HepG2 (cell line): Measurements from ENCODE around the gene TMEM139. TPM values are rescaled to one million over a fixed set of nuclear protein-coding genes. Genes with fewer than 3 reads are reported as not detected.

ENCODE experiments used
- FOXO1 ChIP-seq: sonication (generic); formaldehyde crosslinking; IDR thresholded peaks from 2 replicates; pipeline ENCODE4 v1.4.0; 2020; ENCODE audit warnings: missing genetic modification reagents
- HNRNPLL ChIP-seq: fragments of 200-400 bp; formaldehyde crosslinking; IDR thresholded peaks from 2 replicates; pipeline ENCODE4 v1.6.1; 2017; ENCODE audit warnings: mild to moderate bottlenecking, low read depth, low read length; ENCODE audit not compliant: poor library complexity, severe bottlenecking
- MIXL1 ChIP-seq: IDR thresholded peaks from 2 replicates; pipeline ENCODE4 v1.6.1; 2016
- RFX1 ChIP-seq: fragments of 450-650 bp; IDR thresholded peaks from 2 replicates; pipeline ENCODE4 v1.6.1; 2017
- SMARCC2 ChIP-seq: fragments of 450-650 bp; IDR thresholded peaks from 2 replicates; pipeline ENCODE4 v1.6.1; 2017; ENCODE audit warnings: antibody characterized with exemption, mild to moderate bottlenecking
- TEAD3 ChIP-seq: optimal IDR thresholded peaks from 2 replicates; pipeline ENCODE3; 2016; ENCODE audit warnings: borderline replicate concordance
- ZNF12 ChIP-seq: sonication (generic); formaldehyde crosslinking; IDR thresholded peaks from 2 replicates; pipeline ENCODE4 v1.5.0; 2020; ENCODE audit warnings: missing genetic modification reagents
- ZNF224 ChIP-seq: sonication (generic); formaldehyde crosslinking; IDR thresholded peaks from 2 replicates; pipeline ENCODE4 v1.5.0; 2020; ENCODE audit warnings: mild to moderate bottlenecking, missing genetic modification reagents
- ZNF235 ChIP-seq: sonication (generic); formaldehyde crosslinking; IDR thresholded peaks from 2 replicates; pipeline ENCODE4 v1.8.1; 2023; ENCODE audit warnings: mild to moderate bottlenecking, missing genetic modification reagents, borderline replicate concordance
- ZNF543 ChIP-seq: sonication (generic); formaldehyde crosslinking; IDR thresholded peaks from 2 replicates; pipeline ENCODE4 v1.4.0; 2020; ENCODE audit warnings: mild to moderate bottlenecking, missing genetic modification reagents
- polyA plus RNA-seq, 8 experiments: library from polyadenylated mRNA; depleted of rRNA in 3 of 8; stranded (reverse) in 7 of 8; unstranded in 1 of 8; fragments of >200 nt; fragmentation: Illumina TruSeq in 4 of 8; extraction: Trizol in 4 of 8; gene quantifications; 2 replicates each; pipeline versions ENCODE4 v1.2.1 to v1.2.3, GENCODE V29; 2011 to 2016; ENCODE audit warnings: low read depth in 4 of 8, missing spikeins in 1 of 8, mixed read lengths in 1 of 8; ENCODE audit not compliant: insufficient read depth in 1 of 8
- total RNA-seq, 5 experiments: library from RNA; depleted of rRNA; stranded (reverse); fragments of >200 nt; fragmentation: Illumina TruSeq; extraction: Trizol; gene quantifications; 2 replicates each; pipeline ENCODE4 v1.2.3, GENCODE V29; 2016; ENCODE audit warnings: low read depth in 1 of 5
- TF ChIP-seq, protein P1 (sequence below): sonication (generic); formaldehyde crosslinking; IDR thresholded peaks from 2 replicates; pipeline ENCODE4 v1.5.0; 2020; ENCODE audit warnings: mild to moderate bottlenecking, missing genetic modification reagents
- TF ChIP-seq, protein P2 (sequence below): sonication (generic); formaldehyde crosslinking; IDR thresholded peaks from 2 replicates; pipeline ENCODE4 v1.4.0; 2020; ENCODE audit warnings: missing genetic modification reagents
- TF ChIP-seq, protein P3 (sequence below): sonication (generic); formaldehyde crosslinking; IDR thresholded peaks from 2 replicates; pipeline ENCODE4 v1.5.0; 2020; ENCODE audit warnings: mild to moderate bottlenecking, low read depth, missing genetic modification reagents, borderline replicate concordance
- TF ChIP-seq, protein P4 (sequence below): sonication (generic); formaldehyde crosslinking; conservative IDR thresholded peaks from 2 replicates; pipeline ENCODE4 v1.8.0; 2022; ENCODE audit warnings: low read depth, missing genetic modification reagents
- TF ChIP-seq, protein P5 (sequence below): sonication (generic); formaldehyde crosslinking; IDR thresholded peaks from 2 replicates; pipeline ENCODE4 v1.4.0; 2020; ENCODE audit warnings: low read depth, missing genetic modification reagents
- TF ChIP-seq, protein P6 (sequence below): IDR thresholded peaks from 2 replicates; pipeline ENCODE4 v1.6.1; 2018; ENCODE audit warnings: missing genetic modification reagents, mild to moderate bottlenecking, missing compliant biosample characterization

Gene TMEM139
- total and polyA plus RNA-seq, 2 of the 13 experiments (the other 11 are each of a cell fraction or from before 2014, with no cell fraction given): 7.9 to 14.0 TPM

DNA sequence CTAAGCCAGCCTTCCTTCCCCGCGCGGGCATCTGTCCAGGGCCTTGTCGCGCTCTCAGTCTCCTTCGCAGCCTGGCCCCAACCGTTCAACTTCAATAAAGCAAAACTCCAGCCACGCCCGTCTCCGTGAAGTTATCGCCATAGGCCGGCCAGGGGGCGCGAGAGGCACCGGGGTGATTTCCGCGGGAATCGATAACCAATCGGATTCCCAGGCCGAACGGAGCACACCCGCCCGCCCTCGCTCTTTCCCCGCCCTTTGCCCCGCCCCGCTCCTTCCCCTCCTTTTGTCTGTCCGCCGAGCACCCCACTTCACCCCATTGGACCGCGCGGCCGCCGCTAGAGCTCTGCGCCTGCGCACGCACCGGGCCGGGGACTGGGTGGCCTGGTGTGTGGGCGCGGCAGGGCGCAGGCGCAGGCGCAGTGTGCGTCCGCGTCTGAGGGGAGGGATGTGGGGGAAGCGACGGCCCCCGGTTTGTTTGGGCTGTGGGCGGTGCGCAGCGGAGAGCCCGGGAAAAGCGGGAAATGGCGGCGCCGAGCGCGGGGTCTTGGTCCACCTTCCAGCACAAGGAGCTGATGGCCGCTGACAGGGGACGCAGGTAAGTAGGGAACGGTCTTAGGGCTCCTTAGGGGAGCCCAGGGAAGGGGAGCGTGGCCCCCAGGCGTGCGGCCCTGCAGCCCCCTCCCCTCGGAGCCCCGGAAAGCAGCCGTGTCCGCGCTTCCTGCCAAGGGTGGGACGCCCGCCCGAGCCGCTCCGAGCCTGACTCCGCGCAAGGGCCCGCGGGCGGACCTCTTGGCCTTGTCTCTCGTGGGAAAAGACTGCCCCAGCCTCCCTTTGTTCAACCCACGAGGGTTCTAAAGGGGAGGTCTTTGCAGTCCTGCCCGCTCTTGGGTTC lies 3.4 kb downstream of the TMEM139 start, which contains the start of gene CASP2 (continued):
- TF ChIP-seq, protein P1, sequence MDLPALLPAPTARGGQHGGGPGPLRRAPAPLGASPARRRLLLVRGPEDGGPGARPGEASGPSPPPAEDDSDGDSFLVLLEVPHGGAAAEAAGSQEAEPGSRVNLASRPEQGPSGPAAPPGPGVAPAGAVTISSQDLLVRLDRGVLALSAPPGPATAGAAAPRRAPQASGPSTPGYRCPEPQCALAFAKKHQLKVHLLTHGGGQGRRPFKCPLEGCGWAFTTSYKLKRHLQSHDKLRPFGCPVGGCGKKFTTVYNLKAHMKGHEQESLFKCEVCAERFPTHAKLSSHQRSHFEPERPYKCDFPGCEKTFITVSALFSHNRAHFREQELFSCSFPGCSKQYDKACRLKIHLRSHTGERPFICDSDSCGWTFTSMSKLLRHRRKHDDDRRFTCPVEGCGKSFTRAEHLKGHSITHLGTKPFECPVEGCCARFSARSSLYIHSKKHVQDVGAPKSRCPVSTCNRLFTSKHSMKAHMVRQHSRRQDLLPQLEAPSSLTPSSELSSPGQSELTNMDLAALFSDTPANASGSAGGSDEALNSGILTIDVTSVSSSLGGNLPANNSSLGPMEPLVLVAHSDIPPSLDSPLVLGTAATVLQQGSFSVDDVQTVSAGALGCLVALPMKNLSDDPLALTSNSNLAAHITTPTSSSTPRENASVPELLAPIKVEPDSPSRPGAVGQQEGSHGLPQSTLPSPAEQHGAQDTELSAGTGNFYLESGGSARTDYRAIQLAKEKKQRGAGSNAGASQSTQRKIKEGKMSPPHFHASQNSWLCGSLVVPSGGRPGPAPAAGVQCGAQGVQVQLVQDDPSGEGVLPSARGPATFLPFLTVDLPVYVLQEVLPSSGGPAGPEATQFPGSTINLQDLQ (CRISPR knock-in tag): no peak
- TF ChIP-seq HNRNPLL (peak; percentile 75), ZNF224 (CRISPR knock-in tag) (0 out of 2 replicates have a peak, but pooled peaks have one; percentile 66), ZNF235 (CRISPR knock-in tag) (peak; percentile 56; the same call in 1 of the 2 replicates), MIXL1 (CRISPR knock-in tag) (no peak), TEAD3 (CRISPR knock-in tag) (no peak), FOXO1 (no peak), SMARCC2 (no peak), ZNF12 (CRISPR knock-in tag) (no peak), RFX1 (no peak), ZNF543 (peak; percentile 71)
- TF ChIP-seq, protein P2, sequence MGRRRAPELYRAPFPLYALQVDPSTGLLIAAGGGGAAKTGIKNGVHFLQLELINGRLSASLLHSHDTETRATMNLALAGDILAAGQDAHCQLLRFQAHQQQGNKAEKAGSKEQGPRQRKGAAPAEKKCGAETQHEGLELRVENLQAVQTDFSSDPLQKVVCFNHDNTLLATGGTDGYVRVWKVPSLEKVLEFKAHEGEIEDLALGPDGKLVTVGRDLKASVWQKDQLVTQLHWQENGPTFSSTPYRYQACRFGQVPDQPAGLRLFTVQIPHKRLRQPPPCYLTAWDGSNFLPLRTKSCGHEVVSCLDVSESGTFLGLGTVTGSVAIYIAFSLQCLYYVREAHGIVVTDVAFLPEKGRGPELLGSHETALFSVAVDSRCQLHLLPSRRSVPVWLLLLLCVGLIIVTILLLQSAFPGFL (CRISPR knock-in tag): no peak
- TF ChIP-seq, protein P3, sequence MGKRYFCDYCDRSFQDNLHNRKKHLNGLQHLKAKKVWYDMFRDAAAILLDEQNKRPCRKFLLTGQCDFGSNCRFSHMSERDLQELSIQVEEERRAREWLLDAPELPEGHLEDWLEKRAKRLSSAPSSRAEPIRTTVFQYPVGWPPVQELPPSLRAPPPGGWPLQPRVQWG (CRISPR knock-in tag): no peak
- TF ChIP-seq, protein P4, sequence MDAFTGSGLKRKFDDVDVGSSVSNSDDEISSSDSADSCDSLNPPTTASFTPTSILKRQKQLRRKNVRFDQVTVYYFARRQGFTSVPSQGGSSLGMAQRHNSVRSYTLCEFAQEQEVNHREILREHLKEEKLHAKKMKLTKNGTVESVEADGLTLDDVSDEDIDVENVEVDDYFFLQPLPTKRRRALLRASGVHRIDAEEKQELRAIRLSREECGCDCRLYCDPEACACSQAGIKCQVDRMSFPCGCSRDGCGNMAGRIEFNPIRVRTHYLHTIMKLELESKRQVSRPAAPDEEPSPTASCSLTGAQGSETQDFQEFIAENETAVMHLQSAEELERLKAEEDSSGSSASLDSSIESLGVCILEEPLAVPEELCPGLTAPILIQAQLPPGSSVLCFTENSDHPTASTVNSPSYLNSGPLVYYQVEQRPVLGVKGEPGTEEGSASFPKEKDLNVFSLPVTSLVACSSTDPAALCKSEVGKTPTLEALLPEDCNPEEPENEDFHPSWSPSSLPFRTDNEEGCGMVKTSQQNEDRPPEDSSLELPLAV (CRISPR knock-in tag): no peak
- TF ChIP-seq, protein P5, sequence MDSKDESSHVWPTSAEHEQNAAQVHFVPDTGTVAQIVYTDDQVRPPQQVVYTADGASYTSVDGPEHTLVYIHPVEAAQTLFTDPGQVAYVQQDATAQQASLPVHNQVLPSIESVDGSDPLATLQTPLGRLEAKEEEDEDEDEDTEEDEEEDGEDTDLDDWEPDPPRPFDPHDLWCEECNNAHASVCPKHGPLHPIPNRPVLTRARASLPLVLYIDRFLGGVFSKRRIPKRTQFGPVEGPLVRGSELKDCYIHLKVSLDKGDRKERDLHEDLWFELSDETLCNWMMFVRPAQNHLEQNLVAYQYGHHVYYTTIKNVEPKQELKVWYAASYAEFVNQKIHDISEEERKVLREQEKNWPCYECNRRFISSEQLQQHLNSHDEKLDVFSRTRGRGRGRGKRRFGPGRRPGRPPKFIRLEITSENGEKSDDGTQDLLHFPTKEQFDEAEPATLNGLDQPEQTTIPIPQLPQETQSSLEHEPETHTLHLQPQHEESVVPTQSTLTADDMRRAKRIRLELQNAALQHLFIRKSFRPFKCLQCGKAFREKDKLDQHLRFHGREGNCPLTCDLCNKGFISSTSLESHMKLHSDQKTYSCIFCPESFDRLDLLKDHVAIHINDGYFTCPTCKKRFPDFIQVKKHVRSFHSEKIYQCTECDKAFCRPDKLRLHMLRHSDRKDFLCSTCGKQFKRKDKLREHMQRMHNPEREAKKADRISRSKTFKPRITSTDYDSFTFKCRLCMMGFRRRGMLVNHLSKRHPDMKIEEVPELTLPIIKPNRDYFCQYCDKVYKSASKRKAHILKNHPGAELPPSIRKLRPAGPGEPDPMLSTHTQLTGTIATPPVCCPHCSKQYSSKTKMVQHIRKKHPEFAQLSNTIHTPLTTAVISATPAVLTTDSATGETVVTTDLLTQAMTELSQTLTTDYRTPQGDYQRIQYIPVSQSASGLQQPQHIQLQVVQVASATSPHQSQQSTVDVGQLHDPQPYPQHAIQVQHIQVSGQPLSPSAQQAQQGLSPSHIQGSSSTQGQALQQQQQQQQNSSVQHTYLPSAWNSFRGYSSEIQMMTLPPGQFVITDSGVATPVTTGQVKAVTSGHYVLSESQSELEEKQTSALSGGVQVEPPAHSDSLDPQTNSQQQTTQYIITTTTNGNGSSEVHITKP (CRISPR knock-in tag): no peak
- TF ChIP-seq, protein P6, sequence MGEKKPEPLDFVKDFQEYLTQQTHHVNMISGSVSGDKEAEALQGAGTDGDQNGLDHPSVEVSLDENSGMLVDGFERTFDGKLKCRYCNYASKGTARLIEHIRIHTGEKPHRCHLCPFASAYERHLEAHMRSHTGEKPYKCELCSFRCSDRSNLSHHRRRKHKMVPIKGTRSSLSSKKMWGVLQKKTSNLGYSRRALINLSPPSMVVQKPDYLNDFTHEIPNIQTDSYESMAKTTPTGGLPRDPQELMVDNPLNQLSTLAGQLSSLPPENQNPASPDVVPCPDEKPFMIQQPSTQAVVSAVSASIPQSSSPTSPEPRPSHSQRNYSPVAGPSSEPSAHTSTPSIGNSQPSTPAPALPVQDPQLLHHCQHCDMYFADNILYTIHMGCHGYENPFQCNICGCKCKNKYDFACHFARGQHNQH (CRISPR knock-in tag): no peak
